K562 (cell line): ENCODE data around the gene FGF1.

ENCODE experiments used
- CREM ChIP-seq: IDR thresholded peaks from 2 replicates; pipeline ENCODE4 v1.6.1; 2014; ENCODE audit warnings: antibody characterized with exemption, low read depth
- CTCF ChIP-seq, 3 experiments: IDR thresholded peaks in 2 of 3; conservative IDR thresholded peaks in 1 of 3; 2 replicates each; pipeline ENCODE4 v1.5.1; 2011 to 2012; ENCODE audit warnings: low read length in 3 of 3, mild to moderate bottlenecking in 3 of 3, control low read depth in 2 of 3, improper control_type of control experiment in 1 of 3, inconsistent platforms in 1 of 3, low read depth in 1 of 3, mixed read lengths in 1 of 3, moderate library complexity in 1 of 3; ENCODE audit not compliant: insufficient read depth in 2 of 3
- GABPB2 ChIP-seq: fragments of 250-450 bp; sonication (Bioruptor Pico); conservative IDR thresholded peaks from 2 replicates; pipeline ENCODE4 v1.5.1; 2021; ENCODE audit warnings: mild to moderate bottlenecking
- MXD1 ChIP-seq: fragments of 250-450 bp; sonication (Bioruptor Pico); IDR thresholded peaks from 2 replicates; pipeline ENCODE4 v1.8.0; 2021; ENCODE audit warnings: borderline replicate concordance, mild to moderate bottlenecking, moderate library complexity; ENCODE audit not compliant: poor library complexity, severe bottlenecking
- SIN3A ChIP-seq, 2 experiments: fragments of 150-350 bp in 1 of 2; IDR thresholded peaks; 2 replicates each; pipeline ENCODE4 v1.6.1; 2011 to 2016; ENCODE audit warnings: borderline replicate concordance in 2 of 2, low read depth in 2 of 2, low read length in 2 of 2, mild to moderate bottlenecking in 2 of 2, moderate library complexity in 2 of 2; ENCODE audit not compliant: control insufficient read depth in 1 of 2
- USF1 ChIP-seq: sonication (generic); formaldehyde crosslinking; IDR thresholded peaks from 2 replicates; pipeline ENCODE4 v1.9.0; 2022; ENCODE audit warnings: mild to moderate bottlenecking, missing genetic modification reagents
- YY1 ChIP-seq, 3 experiments: IDR thresholded peaks; 2 replicates each; pipeline ENCODE4 v1.6.1; 2011; ENCODE audit warnings: low read length in 2 of 3, mild to moderate bottlenecking in 2 of 3, moderate library complexity in 2 of 3, borderline replicate concordance in 1 of 3, control low read depth in 1 of 3, low read depth in 1 of 3; ENCODE audit not compliant: insufficient read depth in 3 of 3, insufficient replicate concordance in 2 of 3, control insufficient read depth in 1 of 3, insufficient read length in 1 of 3; ENCODE audit errors: extremely low read depth in 1 of 3
- ZNF253 ChIP-seq: fragments of 250-450 bp; sonication (Bioruptor Pico); conservative IDR thresholded peaks from 2 replicates; pipeline ENCODE4 v1.6.1; 2021; ENCODE audit warnings: mild to moderate bottlenecking
- ZNF518B ChIP-seq: fragments of 250-450 bp; sonication (Bioruptor Pico); IDR thresholded peaks from 2 replicates; pipeline ENCODE4 v1.5.0; 2021; ENCODE audit warnings: mild to moderate bottlenecking, moderate library complexity
- TF ChIP-seq, protein P1 (sequence below), 2 experiments: fragments of 450-650 bp; conservative IDR thresholded peaks; 2 replicates each; pipeline ENCODE4 v1.6.1; 2017; ENCODE audit warnings: mild to moderate bottlenecking in 2 of 2, moderate library complexity in 2 of 2

DNA sequence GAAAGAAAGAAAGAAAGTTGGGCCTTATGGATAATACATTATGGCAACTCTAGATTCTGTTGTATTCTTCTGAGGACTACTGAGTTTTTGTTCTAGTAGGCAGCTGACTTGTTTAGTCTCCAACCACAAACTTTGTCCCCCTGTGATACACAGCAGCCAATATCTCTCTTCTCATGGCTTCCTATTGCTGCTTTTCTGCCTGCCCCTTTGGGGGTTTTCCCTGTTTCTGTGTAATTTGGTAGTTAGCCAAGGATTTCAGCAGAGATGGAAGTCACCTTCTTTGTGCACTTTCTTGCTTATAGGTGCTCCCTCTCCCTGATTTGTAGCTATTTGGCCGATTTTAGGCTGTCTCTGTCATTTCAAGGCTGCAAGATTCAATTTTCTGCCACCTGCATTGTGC, 109.6 kb downstream of the FGF1 start:
- TF ChIP-seq ZNF253 (CRISPR knock-in tag) (no peak), CREM (no peak), YY1 (IDR thresholded peaks at IDR 0.05; ENCODE audit: borderline replicate concordance in 1 of 3, control insufficient read depth in 1 of 3, extremely low read depth in 1 of 3, insufficient read depth in 3 of 3, insufficient read length in 1 of 3, insufficient replicate concordance in 2 of 3, low read depth in 1 of 3, low read length in 2 of 3) (no peak), CTCF (IDR thresholded peaks at IDR 0.05 in 2 of 3, conservative IDR thresholded peaks at IDR 0.05 in 1 of 3; ENCODE audit: insufficient read depth in 2 of 3, low read depth in 1 of 3, low read length in 3 of 3) (no peak), SIN3A (IDR thresholded peaks at IDR 0.05; ENCODE audit: borderline replicate concordance in 2 of 2, control insufficient read depth in 1 of 2, low read depth in 2 of 2, low read length in 2 of 2) (no peak), MXD1 (CRISPR knock-in tag) (no peak), USF1 (CRISPR knock-in tag) (no peak), ZNF518B (CRISPR knock-in tag) (no peak), GABPB2 (CRISPR knock-in tag) (no peak)
- TF ChIP-seq, protein P1, sequence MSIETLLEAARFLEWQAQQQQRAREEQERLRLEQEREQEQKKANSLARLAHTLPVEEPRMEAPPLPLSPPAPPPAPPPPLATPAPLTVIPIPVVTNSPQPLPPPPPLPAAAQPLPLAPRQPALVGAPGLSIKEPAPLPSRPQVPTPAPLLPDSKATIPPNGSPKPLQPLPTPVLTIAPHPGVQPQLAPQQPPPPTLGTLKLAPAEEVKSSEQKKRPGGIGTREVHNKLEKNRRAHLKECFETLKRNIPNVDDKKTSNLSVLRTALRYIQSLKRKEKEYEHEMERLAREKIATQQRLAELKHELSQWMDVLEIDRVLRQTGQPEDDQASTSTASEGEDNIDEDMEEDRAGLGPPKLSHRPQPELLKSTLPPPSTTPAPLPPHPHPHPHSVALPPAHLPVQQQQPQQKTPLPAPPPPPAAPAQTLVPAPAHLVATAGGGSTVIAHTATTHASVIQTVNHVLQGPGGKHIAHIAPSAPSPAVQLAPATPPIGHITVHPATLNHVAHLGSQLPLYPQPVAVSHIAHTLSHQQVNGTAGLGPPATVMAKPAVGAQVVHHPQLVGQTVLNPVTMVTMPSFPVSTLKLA (conservative IDR thresholded peaks at IDR 0.05) = no peak
